ENCODE data around the gene MAPRE3. TPM values are rescaled to one million over a fixed set of nuclear protein-coding genes. Genes with fewer than 3 reads are reported as not detected.

The MAPRE3 gene
- total and polyA plus RNA-seq, 9 of the 15 experiments (the other 6 are each of a cell fraction or from before 2014, with no cell fraction given) = 0.70 to 43.2 (median 12.6) TPM

- ChIA-PET CTCF (ENCODE audit: low intra/inter-chr PET ratio) (no interaction called here), POLR2A (interaction anchor here (1.0 kb wide), 1 partner anchor 11 kb away, joined by 4 read pairs; no protein-coding TSS in a partner anchor)
- no peaks in the 10 kb centered on the region; the same call in 1 of the 2 replicates for H4K20me1 ChIP-seq (replicated peaks; ENCODE audit: control insufficient read depth, insufficient read depth, low read length)
- in situ Hi-C loops (cut with MboI) (no loop called here), intact Hi-C loops (cut with micrococcal nuclease) (no loop called here)
- H3K27ac ChIP-seq (ENCODE audit: extremely low read depth, low read depth, low read length) = peak overlapping the region; percentile 17; the same call in 1 of the 3 replicates
- no peaks in the 10 kb centered on the region for H3K9me3 ChIP-seq (replicated peaks; ENCODE audit: control insufficient read depth, insufficient read depth, low read depth, low read length)
- H3K4me1 ChIP-seq (replicated peaks in 1 of 2; ENCODE audit: control insufficient read depth in 2 of 2, insufficient read depth in 2 of 2, low read length in 2 of 2) = peaks cover 19 to 56% of the 10 kb centered on the region in 2 experiments
- H3K9ac ChIP-seq (ENCODE audit: insufficient read depth in 1 of 2, low read depth in 2 of 2, low read length in 2 of 2) = peak overlapping the region; percentile 9 to 83; a peak in 2 of 4 replicates
- no peak overlapping the region for H3K4me3 ChIP-seq
- H3K4me2 ChIP-seq (ENCODE audit: insufficient read depth, low read length) = no peak overlapping the region
- 5% methylated on average over 4 of the region's 4 CpGs for WGBS (ENCODE audit: insufficient coverage, low coverage, missing lambda C conversion rate)
- FAIRE-seq = no peak
- DNase-seq (ENCODE audit: extremely low read depth in 1 of 4, low spot score in 3 of 4) = peak in 1 of 4 experiments; percentile 38
- no peaks in the 10 kb centered on the region for H3K27me3 ChIP-seq (ENCODE audit: control insufficient read depth in 2 of 2, insufficient read depth in 2 of 2, low read length in 2 of 2)
- peak; percentile 60 for ATAC-seq
- peak overlapping the region; percentile 33; the same call in 1 of the 2 replicates for H2AFZ ChIP-seq (ENCODE audit: low read depth, low read length)
- BruUV-seq (replicated peaks) = no TSS peak
- peaks cover 3% of the 10 kb centered on the region; the same call in 1 of the 3 replicates for H3K36me3 ChIP-seq (ENCODE audit: control insufficient read depth, insufficient read depth, low read length)
- H3K9me1 ChIP-seq (ENCODE audit: control insufficient read depth, insufficient read depth, low read length) = peaks cover 3% of the 10 kb centered on the region
- peaks cover 61% of the 10 kb centered on the region for H3K79me2 ChIP-seq (ENCODE audit: control insufficient read depth, insufficient read depth, low read length)
- TF ChIP-seq SREBF1 (IDR thresholded peaks at IDR 0.05; ENCODE audit: borderline replicate concordance, low read depth, low read length) = no peak
- TF ChIP-seq SRSF7 (optimal IDR thresholded peaks at IDR 0.05; ENCODE audit: low read depth, low read length) = no peak
- TF ChIP-seq IFI16 (CRISPR knock-in tag; IDR thresholded peaks at IDR 0.05) = no peak
- no peak for TF ChIP-seq SMARCA4 (IDR thresholded peaks at IDR 0.05)
- TF ChIP-seq TFE3 (CRISPR knock-in tag; IDR thresholded peaks at IDR 0.05) = no peak
- no peak for TF ChIP-seq BACH1 (tag; IDR thresholded peaks at IDR 0.05)
- 0 out of 2 replicates have a peak, but pooled peaks have one; percentile 23 for TF ChIP-seq ZNF830 (CRISPR knock-in tag; IDR thresholded peaks at IDR 0.05)
- no peak for TF ChIP-seq TCF15 (CRISPR knock-in tag; IDR thresholded peaks at IDR 0.05)
- 0 out of 2 replicates have a peak, but pooled peaks have one; percentile 12 for TF ChIP-seq EHMT2 (IDR thresholded peaks at IDR 0.05)
- no peak for TF ChIP-seq ZSCAN29 (IDR thresholded peaks at IDR 0.05)
- no peak for TF ChIP-seq ZBTB1 (CRISPR knock-in tag; IDR thresholded peaks at IDR 0.05; ENCODE audit: borderline replicate concordance, low read depth)
- TF ChIP-seq ZNF12 (CRISPR knock-in tag; IDR thresholded peaks at IDR 0.05) = no peak
- no peak for TF ChIP-seq ZNF217 (CRISPR knock-in tag; IDR thresholded peaks at IDR 0.05)
- TF ChIP-seq PHF21A (IDR thresholded peaks at IDR 0.05; ENCODE audit: borderline replicate concordance, low read depth) = no peak
- TF ChIP-seq GTF2F1 (IDR thresholded peaks at IDR 0.05; ENCODE audit: low read depth, low read length) = no peak
- TF ChIP-seq SPI1 (IDR thresholded peaks at IDR 0.05; ENCODE audit: borderline replicate concordance, low read depth, low read length) = peak; percentile 86
- TF ChIP-seq POLR2H (tag; IDR thresholded peaks at IDR 0.05; ENCODE audit: low read depth) = no peak
- TF ChIP-seq POLR2A (conservative IDR thresholded peaks at IDR 0.05) = no peak
- TF ChIP-seq ZKSCAN1 (IDR thresholded peaks at IDR 0.05; ENCODE audit: low read depth, low read length) = no peak
- TF ChIP-seq NR2C1 (IDR thresholded peaks at IDR 0.05) = no peak
- TF ChIP-seq NR2C1 (tag; IDR thresholded peaks at IDR 0.05) = no peak
- no peak for TF ChIP-seq ZNF740 (CRISPR knock-in tag; IDR thresholded peaks at IDR 0.05)
- no peak for TF ChIP-seq ZNF740 (tag; IDR thresholded peaks at IDR 0.05)
- TF ChIP-seq ZBED1 (IDR thresholded peaks at IDR 0.05) = no peak
Measured at GRCh38 chr2:27000228-27000627, 29.8 kb downstream of the MAPRE3 start.

All from K562 (cell line).